H1 (cell line): ENCODE results near the gene KCNK4. TPM values are rescaled to one million over a fixed set of nuclear protein-coding genes. Genes with fewer than 3 reads are reported as not detected.
A peak's percentile ranks its signal among the peaks of the same experiment; 100 is the strongest.

Source experiments
- CTCF ChIA-PET: fragments of 300-600 bp; sonication (Branson Sonifier 250); formaldehyde crosslinking; loops from one replicate; lab custom pipeline; 2021; ENCODE audit not compliant: partially characterized antibody; lab: Charles Lee
- POLR2A ChIA-PET: fragments of 300-600 bp; sonication (Branson Sonifier 250); formaldehyde crosslinking; loops from one replicate; lab custom pipeline; 2021; ENCODE audit warnings: inconsistent platforms; ENCODE audit not compliant: partially characterized antibody; lab: Charles Lee
- DNase-seq, 2 experiments: peaks; one replicate each; pipeline versions ENCODE4 v3.0.0 to v3.0.0-alpha.2; 2010 to 2022; ENCODE audit warnings: low spot score in 2 of 2, low read depth in 1 of 2, mixed read lengths in 1 of 2
- FAIRE-seq: peaks from 2 replicates; lab custom pipeline; 2011; peaks lifted over from hg19 to GRCh38; lab: Jason Lieb, UNC
- H2AFZ ChIP-seq: 2 replicates; pipeline ENCODE4 v1.8.1; 2012; ENCODE audit warnings: low read length, inconsistent platforms
- H2AK5ac ChIP-seq: 2 replicates; pipeline ENCODE4 v1.6.1; 2013; ENCODE audit warnings: low read depth, low read length
- H2BK120ac ChIP-seq: replicated peaks from 2 replicates; pipeline ENCODE3; 2013; ENCODE audit warnings: low read depth, low read length, inconsistent platforms
- H2BK12ac ChIP-seq: 2 replicates; pipeline ENCODE4 v1.6.1; 2013; ENCODE audit warnings: low read depth, low read length
- H2BK15ac ChIP-seq: 2 replicates; pipeline ENCODE4 v1.6.1; 2013; ENCODE audit warnings: low read length
- H2BK20ac ChIP-seq: 2 replicates; pipeline ENCODE4 v1.6.1; 2013; ENCODE audit warnings: low read length
- H2BK5ac ChIP-seq: 2 replicates; pipeline ENCODE4 v1.6.1; 2013; ENCODE audit warnings: low read depth, low read length
- H3K14ac ChIP-seq: 2 replicates; pipeline ENCODE4 v1.6.1; 2013; ENCODE audit warnings: inconsistent platforms; ENCODE audit not compliant: insufficient read length
- H3K18ac ChIP-seq: 2 replicates; pipeline ENCODE4 v1.6.1; 2013; ENCODE audit warnings: low read length; ENCODE audit errors: extremely low read depth
- H3K23ac ChIP-seq: 2 replicates; pipeline ENCODE4 v1.6.1; 2013; ENCODE audit warnings: inconsistent platforms; ENCODE audit not compliant: insufficient read length
- H3K23me2 ChIP-seq: 2 replicates; pipeline ENCODE4 v1.6.1; 2013; ENCODE audit warnings: low read depth, low read length
- H3K27ac ChIP-seq: 2 replicates; pipeline ENCODE4 v1.6.1; 2011; ENCODE audit warnings: low read depth, low read length, inconsistent platforms
- H3K27me3 ChIP-seq, 4 experiments: replicated peaks in 1 of 4; 1 replicate in 1 of 4; 2 replicates in 3 of 4; pipeline versions ENCODE4 v1.6.1 to v1.8.1; 2011 to 2013; ENCODE audit warnings: low read length in 3 of 4, mild to moderate bottlenecking in 3 of 4, inconsistent platforms in 2 of 4, mixed read lengths in 2 of 4, moderate library complexity in 1 of 4; ENCODE audit not compliant: control insufficient read depth in 3 of 4, insufficient read depth in 3 of 4; ENCODE audit errors: extremely low read depth in 1 of 4
- H3K36me3 ChIP-seq, 4 experiments: 2 replicates each; pipeline versions ENCODE4 v1.6.1 to v1.8.1; 2011 to 2013; ENCODE audit warnings: mild to moderate bottlenecking in 4 of 4, low read length in 3 of 4, moderate library complexity in 2 of 4, control low read depth in 1 of 4, inconsistent platforms in 1 of 4; ENCODE audit not compliant: insufficient read depth in 4 of 4, control insufficient read depth in 2 of 4
- H3K4ac ChIP-seq: replicated peaks from 2 replicates; pipeline ENCODE3; 2013; ENCODE audit warnings: low read length, low read depth, mixed read lengths, inconsistent platforms; ENCODE audit not compliant: insufficient read length
- H3K4me1 ChIP-seq, 4 experiments: replicated peaks in 1 of 4; 1 replicate in 1 of 4; 2 replicates in 3 of 4; pipeline versions ENCODE4 v1.6.1 to v1.8.1; 2011 to 2013; ENCODE audit warnings: low read length in 3 of 4, inconsistent platforms in 2 of 4, mixed read lengths in 1 of 4; ENCODE audit not compliant: insufficient read depth in 4 of 4, control insufficient read depth in 3 of 4
- H3K4me2 ChIP-seq, 2 experiments: 2 replicates each; pipeline versions ENCODE4 v1.6.1 to v1.8.1; 2011 to 2013; ENCODE audit warnings: low read depth in 2 of 2, low read length in 2 of 2, control low read depth in 1 of 2, inconsistent platforms in 1 of 2, mild to moderate bottlenecking in 1 of 2; ENCODE audit not compliant: insufficient read depth in 1 of 2
- H3K4me3 ChIP-seq, 4 experiments: fragments of 200-600, 300-600 bp in 1 of 4; sonication (generic), shearing (Covaris generic), sonication (Bioruptor Twin) in 1 of 4; 2 replicates each; pipeline versions ENCODE4 v1.5.1 to v1.8.1; 2011 to 2016; ENCODE audit warnings: low read length in 4 of 4, low read depth in 3 of 4, control low read depth in 2 of 4, inconsistent platforms in 2 of 4, mild to moderate bottlenecking in 2 of 4, mixed read lengths in 1 of 4, moderate library complexity in 1 of 4; ENCODE audit not compliant: insufficient read depth in 2 of 4; ENCODE audit errors: extremely low read depth in 1 of 4
- H3K56ac ChIP-seq: replicated peaks from 2 replicates; pipeline ENCODE3; 2013; ENCODE audit warnings: low read depth, mild to moderate bottlenecking, mixed read lengths, low read length, inconsistent platforms; ENCODE audit not compliant: insufficient read length
- H3K79me1 ChIP-seq: 2 replicates; pipeline ENCODE4 v1.6.1; 2013; ENCODE audit warnings: low read depth, low read length, control low read depth
- H3K79me2 ChIP-seq, 2 experiments: 2 replicates each; pipeline versions ENCODE4 v1.6.1 to v1.8.1; 2012 to 2013; ENCODE audit warnings: low read length in 2 of 2, mild to moderate bottlenecking in 2 of 2, inconsistent platforms in 1 of 2; ENCODE audit not compliant: insufficient read depth in 2 of 2, control insufficient read depth in 1 of 2
- H3K9ac ChIP-seq, 4 experiments: replicated peaks in 1 of 4; 1 replicate in 1 of 4; 2 replicates in 3 of 4; pipeline versions ENCODE4 v1.6.1 to v1.8.1; 2011 to 2013; ENCODE audit warnings: low read depth in 3 of 4, low read length in 3 of 4, control low read depth in 2 of 4, mild to moderate bottlenecking in 2 of 4, moderate library complexity in 2 of 4, inconsistent platforms in 1 of 4; ENCODE audit errors: extremely low read depth in 1 of 4
- H3K9me3 ChIP-seq, 2 experiments: 2 replicates each; pipeline versions ENCODE4 v1.6.1 to v1.8.1; 2012 to 2013; ENCODE audit warnings: mild to moderate bottlenecking in 2 of 2, moderate library complexity in 2 of 2, control low read depth in 1 of 2, inconsistent platforms in 1 of 2, low read depth in 1 of 2, low read length in 1 of 2, mixed read lengths in 1 of 2; ENCODE audit not compliant: insufficient read depth in 2 of 2
- H4K20me1 ChIP-seq, 2 experiments: replicated peaks in 1 of 2; 2 replicates each; pipeline versions ENCODE3 to v1.8.1; 2011 to 2013; ENCODE audit warnings: inconsistent platforms in 2 of 2, low read length in 2 of 2, mild to moderate bottlenecking in 1 of 2; ENCODE audit not compliant: insufficient read depth in 2 of 2, control insufficient read depth in 1 of 2
- H4K5ac ChIP-seq: 2 replicates; pipeline ENCODE4 v1.6.1; 2013; ENCODE audit warnings: low read length, low read depth, mixed read lengths, inconsistent platforms; ENCODE audit not compliant: insufficient read length
- H4K8ac ChIP-seq: 2 replicates; pipeline ENCODE4 v1.8.0; 2013; ENCODE audit warnings: mild to moderate bottlenecking, moderate library complexity, low read length, inconsistent platforms; ENCODE audit not compliant: insufficient read depth; ENCODE audit errors: extremely low read depth
- H4K91ac ChIP-seq: replicated peaks from 2 replicates; pipeline ENCODE3; 2013; ENCODE audit warnings: low read length, mixed read lengths, inconsistent platforms; ENCODE audit not compliant: insufficient read length
- BACH1 ChIP-seq: IDR thresholded peaks from 2 replicates; pipeline ENCODE4 v1.6.1; 2012; ENCODE audit warnings: low read length, improper control_type of control experiment
- EZH2 ChIP-seq: fragments of 200-600 bp; sonication (generic); IDR thresholded peaks from 2 replicates; pipeline ENCODE4 v1.7.1; 2012; ENCODE audit warnings: low read depth, mild to moderate bottlenecking, moderate library complexity, low read length, inconsistent platforms; ENCODE audit not compliant: severe bottlenecking
- KDM1A ChIP-seq: fragments of 200-600, 300-600 bp; sonication (generic); IDR thresholded peaks from 2 replicates; pipeline ENCODE4 v1.7.1; 2016; ENCODE audit warnings: mild to moderate bottlenecking, low read length, borderline replicate concordance
- MAFK ChIP-seq: IDR thresholded peaks from 2 replicates; pipeline ENCODE4 v1.6.1; 2012; ENCODE audit warnings: low read depth, mild to moderate bottlenecking, improper control_type of control experiment, low read length
- RBBP5 ChIP-seq: IDR thresholded peaks from 2 replicates; pipeline ENCODE4 v1.7.1; 2012; ENCODE audit warnings: low read depth, mild to moderate bottlenecking, inconsistent platforms, low read length, moderate library complexity, borderline replicate concordance
- SIRT6 ChIP-seq: IDR thresholded peaks from one replicate; pipeline ENCODE4 v1.7.1; 2012; ENCODE audit warnings: low read length, inconsistent platforms
- SRF ChIP-seq: IDR thresholded peaks from 2 replicates; pipeline ENCODE4 v1.6.1; 2011; ENCODE audit warnings: mild to moderate bottlenecking, low read depth, low read length, moderate library complexity
- WGBS, 2 experiments: shearing (Covaris generic) in 1 of 2; methylation state at CpG; one replicate each; pipeline versions ENCODE4 v1.1.6 to v1.1.7; 2013 to 2015; ENCODE audit warnings: low lambda C conversion rate in 2 of 2, mixed read lengths in 2 of 2, inconsistent platforms in 1 of 2, low coverage in 1 of 2, missing lambda C conversion rate in 1 of 2; ENCODE audit not compliant: insufficient replicate concordance in 2 of 2, insufficient coverage in 1 of 2, insufficient read length in 1 of 2; ENCODE audit errors: extremely low coverage in 1 of 2, missing lambda C conversion rate in 1 of 2; 5-methylcytosine and 5-hydroxymethylcytosine counted together
- polyA plus RNA-seq, 7 experiments: library from polyadenylated mRNA; depleted of rRNA in 3 of 7; stranded (reverse) in 5 of 7; unstranded in 2 of 7; fragments of >200 nt in 5 of 7; fragments of 200-250 nt in 2 of 7; gene quantifications; 1 replicate in 5 of 7; 2 replicates in 1 of 7; 4 replicates in 1 of 7; pipeline versions ENCODE4 v1.2.1 to v1.2.3, GENCODE V29; 2011 to 2013; ENCODE audit warnings: missing spikeins in 2 of 7, mixed read lengths in 2 of 7
- total RNA-seq: library from RNA; stranded (reverse); fragmentation: NEBNext Ultra II Directional; extraction: Animal tissue kit (Norgen Biotek cat#: 25700); gene quantifications from 2 replicates; pipeline ENCODE4 v1.2.1, GENCODE V29; 2021
- TF ChIP-seq, protein P1 (sequence below), 3 experiments: IDR thresholded peaks; 1 replicate in 2 of 3; 2 replicates in 1 of 3; pipeline versions ENCODE4 v1.5.1 to v1.6.1; 2011; ENCODE audit warnings: low read length in 3 of 3, mild to moderate bottlenecking in 3 of 3, inconsistent platforms in 2 of 3, low read depth in 1 of 3, moderate library complexity in 1 of 3; ENCODE audit not compliant: insufficient read depth in 1 of 3; ENCODE audit errors: control extremely low read depth in 1 of 3

Gene KCNK4
- total and polyA plus RNA-seq, 2 of the 8 experiments (the other 6 are each of a cell fraction or from before 2014, with no cell fraction given), result 0.19 TPM; not detected in 1

GRCh38 chr11:64314805-64315561 is 23.9 kb downstream of the KCNK4 start:
- H4K20me1 ChIP-seq, result peaks cover 0 to 3% of the 10 kb centered on the region in 2 experiments
- FAIRE-seq (no peak), DNase-seq (no peak)
- no peak overlapping the region for H2AK5ac ChIP-seq
- no peak overlapping the region for H3K4ac ChIP-seq
- no peaks in the 10 kb centered on the region for H3K27me3 ChIP-seq
- H2BK15ac ChIP-seq, result no peak overlapping the region
- POLR2A ChIA-PET, result interaction anchor here (0.7 to 6.6 kb wide), 7 partner anchors 7 to 68 kb away, joined by 3 to 61 read pairs (median 3); partner anchors contain the start of gene ESRRA
- H3K23ac ChIP-seq, result no peak overlapping the region
- H2AFZ ChIP-seq, result no peak overlapping the region
- H3K56ac ChIP-seq, result no peak overlapping the region
- peaks cover 5% of the 10 kb centered on the region; the same call in 1 of the 2 replicates for H3K23me2 ChIP-seq
- H3K9me3 ChIP-seq, result no peaks in the 10 kb centered on the region
- no peak overlapping the region for H2BK20ac ChIP-seq
- H3K14ac ChIP-seq, result no peak overlapping the region
- H3K36me3 ChIP-seq, result peaks cover 0 to 16% (median 10%) of the 10 kb centered on the region in 4 experiments; a peak in 7 of 8 replicates
- no peak overlapping the region for H3K4me2 ChIP-seq
- no peak overlapping the region for H3K18ac ChIP-seq
- TF ChIP-seq EZH2, result no peak
- TF ChIP-seq, protein P1, sequence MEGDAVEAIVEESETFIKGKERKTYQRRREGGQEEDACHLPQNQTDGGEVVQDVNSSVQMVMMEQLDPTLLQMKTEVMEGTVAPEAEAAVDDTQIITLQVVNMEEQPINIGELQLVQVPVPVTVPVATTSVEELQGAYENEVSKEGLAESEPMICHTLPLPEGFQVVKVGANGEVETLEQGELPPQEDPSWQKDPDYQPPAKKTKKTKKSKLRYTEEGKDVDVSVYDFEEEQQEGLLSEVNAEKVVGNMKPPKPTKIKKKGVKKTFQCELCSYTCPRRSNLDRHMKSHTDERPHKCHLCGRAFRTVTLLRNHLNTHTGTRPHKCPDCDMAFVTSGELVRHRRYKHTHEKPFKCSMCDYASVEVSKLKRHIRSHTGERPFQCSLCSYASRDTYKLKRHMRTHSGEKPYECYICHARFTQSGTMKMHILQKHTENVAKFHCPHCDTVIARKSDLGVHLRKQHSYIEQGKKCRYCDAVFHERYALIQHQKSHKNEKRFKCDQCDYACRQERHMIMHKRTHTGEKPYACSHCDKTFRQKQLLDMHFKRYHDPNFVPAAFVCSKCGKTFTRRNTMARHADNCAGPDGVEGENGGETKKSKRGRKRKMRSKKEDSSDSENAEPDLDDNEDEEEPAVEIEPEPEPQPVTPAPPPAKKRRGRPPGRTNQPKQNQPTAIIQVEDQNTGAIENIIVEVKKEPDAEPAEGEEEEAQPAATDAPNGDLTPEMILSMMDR (IDR thresholded peaks at IDR 0.05; ENCODE audit: control extremely low read depth in 1 of 3, insufficient read depth in 1 of 3, low read depth in 1 of 3, low read length in 3 of 3), result peak in 1 of 3 experiments; percentile 27; a peak in 1 of 4 replicates
- no peak for TF ChIP-seq SRF
- TF ChIP-seq SIRT6, result no peak
- TF ChIP-seq BACH1, result no peak
- no peak for TF ChIP-seq KDM1A
- TF ChIP-seq MAFK, result no peak
- no peak for TF ChIP-seq RBBP5
- TF ChIP-seq, all 59 proteins: peak for 1
- peaks cover 9% of the 10 kb centered on the region; the same call in 1 of the 2 replicates for H3K79me1 ChIP-seq
- peaks cover 0 to 22% of the 10 kb centered on the region in 2 experiments; a peak in 2 of 4 replicates for H3K79me2 ChIP-seq
- no peak overlapping the region for H2BK120ac ChIP-seq
- H3K4me3 ChIP-seq, result no peak overlapping the region
- H3K27ac ChIP-seq, result no peak overlapping the region
- no peak overlapping the region for H2BK12ac ChIP-seq
- no peak overlapping the region for H4K5ac ChIP-seq
- peaks cover 0 to 5% (median 3%) of the 10 kb centered on the region in 4 experiments; a peak in 5 of 7 replicates for H3K4me1 ChIP-seq
- 95% methylated on average over 23 of the region's 24 CpGs; no CpG with 5 or more reads in 1 of the 2 experiments for WGBS, 2 experiments
- CTCF ChIA-PET, result interaction anchor here (0.5 to 20.8 kb wide), 7 partner anchors 11 to 1132 kb away, joined by 3 to 614 read pairs (median 3); partner anchors contain the start of genes CATSPERZ and CCDC88B
- H4K8ac ChIP-seq, result 0 out of 2 replicates have a peak overlapping the region, but pooled peaks have one; percentile 8
- H3K9ac ChIP-seq, result no peak overlapping the region
- H4K91ac ChIP-seq, result no peak overlapping the region
- no peak overlapping the region for H2BK5ac ChIP-seq
